C4-2B (cell line): ENCODE results near the gene SHOX.

Experiments used
- ZFX ChIP-seq: fragments of 450-650 bp; IDR thresholded peaks from 2 replicates; pipeline ENCODE4 v1.6.1; 2017
- TF ChIP-seq, protein P1 (sequence below): fragments of 450-650 bp; conservative IDR thresholded peaks from 2 replicates; pipeline ENCODE4 v1.5.1; 2017; ENCODE audit warnings: mild to moderate bottlenecking

DNA sequence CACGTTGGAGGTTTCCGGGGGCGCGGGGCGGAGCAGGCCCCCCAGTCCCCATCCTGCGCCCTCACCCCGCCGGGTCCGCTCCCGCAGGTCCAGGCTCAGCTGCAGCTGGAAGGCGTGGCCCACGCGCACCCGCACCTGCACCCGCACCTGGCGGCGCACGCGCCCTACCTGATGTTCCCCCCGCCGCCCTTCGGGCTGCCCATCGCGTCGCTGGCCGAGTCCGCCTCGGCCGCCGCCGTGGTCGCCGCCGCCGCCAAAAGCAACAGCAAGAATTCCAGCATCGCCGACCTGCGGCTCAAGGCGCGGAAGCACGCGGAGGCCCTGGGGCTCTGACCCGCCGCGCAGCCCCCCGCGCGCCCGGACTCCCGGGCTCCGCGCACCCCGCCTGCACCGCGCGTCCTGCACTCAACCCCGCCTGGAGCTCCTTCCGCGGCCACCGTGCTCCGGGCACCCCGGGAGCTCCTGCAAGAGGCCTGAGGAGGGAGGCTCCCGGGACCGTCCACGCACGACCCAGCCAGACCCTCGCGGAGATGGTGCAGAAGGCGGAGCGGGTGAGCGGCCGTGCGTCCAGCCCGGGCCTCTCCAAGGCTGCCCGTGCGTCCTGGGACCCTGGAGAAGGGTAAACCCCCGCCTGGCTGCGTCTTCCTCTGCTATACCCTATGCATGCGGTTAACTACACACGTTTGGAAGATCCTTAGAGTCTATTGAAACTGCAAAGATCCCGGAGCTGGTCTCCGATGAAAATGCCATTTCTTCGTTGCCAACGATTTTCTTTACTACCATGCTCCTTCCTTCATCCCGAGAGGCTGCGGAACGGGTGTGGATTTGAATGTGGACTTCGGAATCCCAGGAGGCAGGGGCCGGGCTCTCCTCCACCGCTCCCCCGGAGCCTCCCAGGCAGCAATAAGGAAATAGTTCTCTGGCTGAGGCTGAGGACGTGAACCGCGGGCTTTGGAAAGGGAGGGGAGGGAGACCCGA, 14.0 kb downstream of the SHOX start:
- TF ChIP-seq, protein P1, sequence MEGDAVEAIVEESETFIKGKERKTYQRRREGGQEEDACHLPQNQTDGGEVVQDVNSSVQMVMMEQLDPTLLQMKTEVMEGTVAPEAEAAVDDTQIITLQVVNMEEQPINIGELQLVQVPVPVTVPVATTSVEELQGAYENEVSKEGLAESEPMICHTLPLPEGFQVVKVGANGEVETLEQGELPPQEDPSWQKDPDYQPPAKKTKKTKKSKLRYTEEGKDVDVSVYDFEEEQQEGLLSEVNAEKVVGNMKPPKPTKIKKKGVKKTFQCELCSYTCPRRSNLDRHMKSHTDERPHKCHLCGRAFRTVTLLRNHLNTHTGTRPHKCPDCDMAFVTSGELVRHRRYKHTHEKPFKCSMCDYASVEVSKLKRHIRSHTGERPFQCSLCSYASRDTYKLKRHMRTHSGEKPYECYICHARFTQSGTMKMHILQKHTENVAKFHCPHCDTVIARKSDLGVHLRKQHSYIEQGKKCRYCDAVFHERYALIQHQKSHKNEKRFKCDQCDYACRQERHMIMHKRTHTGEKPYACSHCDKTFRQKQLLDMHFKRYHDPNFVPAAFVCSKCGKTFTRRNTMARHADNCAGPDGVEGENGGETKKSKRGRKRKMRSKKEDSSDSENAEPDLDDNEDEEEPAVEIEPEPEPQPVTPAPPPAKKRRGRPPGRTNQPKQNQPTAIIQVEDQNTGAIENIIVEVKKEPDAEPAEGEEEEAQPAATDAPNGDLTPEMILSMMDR, result no peak
- TF ChIP-seq ZFX, result no peak
